K562 (cell line): ENCODE results near the gene ZNF557. TPM values are rescaled to one million over a fixed set of nuclear protein-coding genes. Genes with fewer than 3 reads are reported as not detected.

Source experiments
- ATAC-seq: fragments of 200-7000 bp; cut with Tn5 transposase; 3 replicates; pipeline ENCODE4 v1.9.1; 2020; ENCODE audit warnings: moderate library complexity
- BruUV-seq: library from RNA; stranded (reverse); fragments of 400-500 nt; replicated peaks from 2 replicates; lab custom pipeline; 2021; lab: Mats Ljungman, UMichigan
- CTCF ChIA-PET: fragments of 300-600 bp; formaldehyde crosslinking; extraction: SDS; loops from one replicate; lab custom pipeline; 2021; ENCODE audit warnings: low intra/inter-chr PET ratio; lab: Yijun Ruan, JAX
- POLR2A ChIA-PET: fragments of 300-600, 350-650 bp; sonication (Branson Sonifier 250); formaldehyde crosslinking; extraction: SDS; loops from one replicate; lab custom pipeline; 2021; ENCODE audit warnings: antibody characterized with exemption, inconsistent platforms; lab: Yijun Ruan, JAX
- DNase-seq, 4 experiments: peaks; one replicate each; pipeline versions ENCODE4 v3.0.0 to v3.0.0-alpha.2; 2011 to 2018; ENCODE audit warnings: low spot score in 3 of 4, mixed read lengths in 3 of 4; ENCODE audit errors: extremely low read depth in 1 of 4
- FAIRE-seq: peaks from 2 replicates; lab custom pipeline; 2011; peaks lifted over from hg19 to GRCh38; lab: Jason Lieb, UNC
- H2AFZ ChIP-seq: 2 replicates; pipeline ENCODE4 v1.6.0; 2011; ENCODE audit warnings: low read depth, low read length, control low read depth, inconsistent platforms
- H3K27ac ChIP-seq: fragments of 200-600 bp; 3 replicates; pipeline ENCODE4 v1.8.0; 2011; ENCODE audit warnings: low read depth, mild to moderate bottlenecking, control low read depth, inconsistent platforms, low read length, moderate library complexity, mixed read lengths; ENCODE audit errors: extremely low read depth
- H3K27me3 ChIP-seq, 2 experiments: fragments of 300-600 bp in 1 of 2; 2 replicates in 1 of 2; 3 replicates in 1 of 2; pipeline versions ENCODE4 v1.6.0 to v1.8.0; 2011; ENCODE audit warnings: inconsistent platforms in 2 of 2, low read length in 2 of 2, mild to moderate bottlenecking in 1 of 2, mixed read lengths in 1 of 2, moderate library complexity in 1 of 2; ENCODE audit not compliant: control insufficient read depth in 2 of 2, insufficient read depth in 2 of 2
- H3K36me3 ChIP-seq: fragments of 300-600 bp; 3 replicates; pipeline ENCODE4 v1.8.0; 2011; ENCODE audit warnings: mild to moderate bottlenecking, low read length, inconsistent platforms; ENCODE audit not compliant: control insufficient read depth, insufficient read depth
- H3K4me1 ChIP-seq, 2 experiments: fragments of 200-600 bp in 1 of 2; replicated peaks in 1 of 2; 2 replicates in 1 of 2; 3 replicates in 1 of 2; pipeline versions ENCODE4 v1.5.1 to v1.8.0; 2011; ENCODE audit warnings: inconsistent platforms in 2 of 2, low read length in 2 of 2, mild to moderate bottlenecking in 1 of 2, mixed read lengths in 1 of 2, moderate library complexity in 1 of 2; ENCODE audit not compliant: control insufficient read depth in 2 of 2, insufficient read depth in 2 of 2
- H3K4me2 ChIP-seq: 2 replicates; pipeline ENCODE4 v1.6.1; 2011; ENCODE audit warnings: low read length, control low read depth, inconsistent platforms, mixed read lengths; ENCODE audit not compliant: insufficient read depth
- H3K4me3 ChIP-seq: fragments of 200-600 bp; sonication (generic), shearing (Covaris generic); 2 replicates; pipeline ENCODE4 v1.5.1; 2016; ENCODE audit warnings: control low read depth, inconsistent platforms
- H3K79me2 ChIP-seq: fragments of 200-600 bp; 3 replicates; pipeline ENCODE4 v1.8.0; 2011; ENCODE audit warnings: low read length, inconsistent platforms; ENCODE audit not compliant: control insufficient read depth, insufficient read depth
- H3K9ac ChIP-seq, 2 experiments: 2 replicates each; pipeline versions ENCODE4 v1.6.0 to v1.6.1; 2011; ENCODE audit warnings: low read depth in 2 of 2, low read length in 2 of 2, control low read depth in 1 of 2, inconsistent platforms in 1 of 2, mild to moderate bottlenecking in 1 of 2, mixed read lengths in 1 of 2; ENCODE audit not compliant: insufficient read depth in 1 of 2
- H3K9me1 ChIP-seq: one replicate; pipeline ENCODE4 v1.6.0; 2011; ENCODE audit warnings: inconsistent platforms, mild to moderate bottlenecking, low read length, moderate library complexity; ENCODE audit not compliant: control insufficient read depth, insufficient read depth
- H3K9me3 ChIP-seq: replicated peaks from 2 replicates; pipeline ENCODE4 v1.5.1; 2011; ENCODE audit warnings: low read depth, low read length, inconsistent platforms; ENCODE audit not compliant: control insufficient read depth, insufficient read depth
- H4K20me1 ChIP-seq: replicated peaks from 2 replicates; pipeline ENCODE4 v1.6.1; 2011; ENCODE audit warnings: low read length, inconsistent platforms, mixed read lengths; ENCODE audit not compliant: control insufficient read depth, insufficient read depth
- BCL6 ChIP-seq: fragments of 250-450 bp; sonication (Bioruptor Pico); IDR thresholded peaks from 2 replicates; pipeline ENCODE4 v1.4.0; 2020
- CHCHD3 ChIP-seq: fragments of 250-450 bp; sonication (Bioruptor Pico); IDR thresholded peaks from 2 replicates; pipeline ENCODE4 v2.1.2; 2022; ENCODE audit warnings: mild to moderate bottlenecking
- CTBP1 ChIP-seq: fragments of 450-650 bp; IDR thresholded peaks from 2 replicates; pipeline ENCODE4 v1.6.1; 2016; ENCODE audit warnings: borderline replicate concordance
- ELF4 ChIP-seq: fragments of 450-650 bp; formaldehyde crosslinking; IDR thresholded peaks from 2 replicates; pipeline ENCODE4 v1.4.0; 2022; ENCODE audit warnings: missing genetic modification characterization
- FOXJ3 ChIP-seq: sonication (generic); formaldehyde crosslinking; IDR thresholded peaks from 2 replicates; pipeline ENCODE4 v1.4.0; 2020; ENCODE audit warnings: mild to moderate bottlenecking, missing genetic modification reagents
- SIN3A ChIP-seq, 2 experiments: fragments of 150-350 bp in 1 of 2; IDR thresholded peaks; 2 replicates each; pipeline ENCODE4 v1.6.1; 2011 to 2016; ENCODE audit warnings: borderline replicate concordance in 2 of 2, low read depth in 2 of 2, low read length in 2 of 2, mild to moderate bottlenecking in 2 of 2, moderate library complexity in 2 of 2; ENCODE audit not compliant: control insufficient read depth in 1 of 2
- SRSF3 ChIP-seq: fragments of 200-400 bp; formaldehyde crosslinking; IDR thresholded peaks from 2 replicates; pipeline ENCODE4 v1.6.1; 2016; ENCODE audit warnings: mild to moderate bottlenecking, low read length, moderate library complexity; ENCODE audit not compliant: insufficient read depth
- TAF1 ChIP-seq: IDR thresholded peaks from 2 replicates; pipeline ENCODE4 v1.6.1; 2011; ENCODE audit warnings: mild to moderate bottlenecking, low read length, moderate library complexity; ENCODE audit not compliant: insufficient read depth, control insufficient read depth, severe bottlenecking; ENCODE audit errors: extremely low read depth
- ZNF277 ChIP-seq: fragments of 250-450 bp; sonication (Bioruptor Pico); IDR thresholded peaks from 2 replicates; pipeline ENCODE4 v1.8.0; 2022; ENCODE audit warnings: inconsistent platforms, mild to moderate bottlenecking, moderate library complexity, borderline replicate concordance
- ZNF592 ChIP-seq: fragments of 450-650 bp; IDR thresholded peaks from 2 replicates; pipeline ENCODE4 v1.6.1; 2017; ENCODE audit warnings: antibody characterized with exemption, mild to moderate bottlenecking
- ZNF696 ChIP-seq: fragments of 250-450 bp; sonication (Bioruptor Pico); conservative IDR thresholded peaks from 2 replicates; pipeline ENCODE4 v1.4.0; 2020; ENCODE audit warnings: mild to moderate bottlenecking, moderate library complexity
- WGBS: fragments of 100-300 bp; shearing (Covaris generic); methylation state at CpG from one replicate; pipeline ENCODE4 v1.1.6; 2016; ENCODE audit warnings: low coverage, mixed read lengths; ENCODE audit not compliant: insufficient coverage; ENCODE audit errors: missing lambda C conversion rate; 5-methylcytosine and 5-hydroxymethylcytosine counted together
- in situ Hi-C: fragments of 300-500 bp; cut with MboI; formaldehyde crosslinking; loops from 4 replicates; pipeline ENCODE4 v1.15.0; 2018; ENCODE audit warnings: inconsistent platforms, mixed read lengths
- intact Hi-C: fragments of 100-400 bp; cut with micrococcal nuclease; formaldehyde crosslinking; loops from 2 replicates; pipeline ENCODE4 v1.14.2; 2022
- polyA plus RNA-seq, 8 experiments: library from polyadenylated mRNA; depleted of rRNA in 4 of 8; stranded (reverse) in 5 of 8; unstranded in 3 of 8; fragments of >200 nt; fragmentation: Nextera tagmentation in 2 of 8; fragmentation: Illumina TruSeq in 1 of 8; extraction: Ambion mirVana in 2 of 8; extraction: Trizol in 1 of 8; gene quantifications; 2 replicates each; pipeline versions ENCODE4 v1.2.1 to v1.2.3, GENCODE V29; 2011 to 2014; ENCODE audit warnings: inconsistent platforms in 1 of 8, missing spikeins in 1 of 8
- total RNA-seq, 7 experiments: library from RNA; depleted of rRNA in 6 of 7; stranded (reverse); fragments of >200 nt in 6 of 7; fragmentation: Illumina TruSeq in 2 of 7; extraction: Trizol in 2 of 7; gene quantifications; 2 replicates each; pipeline versions ENCODE4 v1.2.1 to v1.2.3, GENCODE V29; 2011 to 2021; ENCODE audit warnings: low replicate concordance in 1 of 7

Gene ZNF557
- total and polyA plus RNA-seq, 9 of the 15 experiments (the other 6 are each of a cell fraction or from before 2014, with no cell fraction given), result 2.2 to 6.6 (median 4.4) TPM

- POLR2A ChIA-PET, result interaction anchor here (1.1 kb wide), 1 partner anchor 9 kb away, joined by 5 read pairs; no protein-coding TSS in a partner anchor
- TF ChIP-seq SIN3A (IDR thresholded peaks at IDR 0.05; ENCODE audit: borderline replicate concordance in 2 of 2, control insufficient read depth in 1 of 2, low read depth in 2 of 2, low read length in 2 of 2) (no peak), TAF1 (no peak), CHCHD3 (CRISPR knock-in tag) (no peak), ZNF696 (no peak), ZNF277 (no peak), ZNF592 (no peak), CTBP1 (no peak), FOXJ3 (CRISPR knock-in tag) (no peak), ELF4 (CRISPR knock-in tag) (no peak), BCL6 (CRISPR knock-in tag) (no peak), SRSF3 (no peak)
- H3K4me1 ChIP-seq, result no peaks in the 10 kb centered on the region
- 2% methylated on average over 3 of the region's 3 CpGs for WGBS
- H2AFZ ChIP-seq, result no peak overlapping the region
- ATAC-seq (no peak), DNase-seq (no peak), FAIRE-seq (no peak)
- H3K9ac ChIP-seq, result no peak overlapping the region
- no peaks in the 10 kb centered on the region for H3K36me3 ChIP-seq
- H3K4me2 ChIP-seq, result no peak overlapping the region
- peaks cover 0 to 23% of the 10 kb centered on the region in 2 experiments; a peak in 2 of 5 replicates for H3K27me3 ChIP-seq
- no peaks in the 10 kb centered on the region for H3K9me1 ChIP-seq
- CTCF ChIA-PET, result no interaction called here
- in situ Hi-C loops, result no loop called here
- H3K9me3 ChIP-seq, result no peaks in the 10 kb centered on the region
- no peaks in the 10 kb centered on the region for H4K20me1 ChIP-seq
- intact Hi-C loops, result no loop called here
- no TSS peak for BruUV-seq
- no peak overlapping the region for H3K4me3 ChIP-seq
- H3K79me2 ChIP-seq, result no peaks in the 10 kb centered on the region
- H3K27ac ChIP-seq, result no peak overlapping the region
These were observed 56.6 kb downstream of the ZNF557 start for GRCh38 chr19:7126132-7126531.
